Mononuclear cell (primary cell): ENCODE data around the gene DDX42. TPM values are rescaled to one million over a fixed set of nuclear protein-coding genes. Genes with fewer than 3 reads are reported as not detected.

ENCODE experiments used
- H3K27me3 ChIP-seq: 2 replicates; pipeline ENCODE4 v1.6.0; 2011; ENCODE audit warnings: low read length, control low read depth; ENCODE audit not compliant: insufficient read depth
- H3K4me1 ChIP-seq: 2 replicates; pipeline ENCODE4 v1.5.1; 2011; ENCODE audit warnings: mild to moderate bottlenecking, low read length, control low read depth; ENCODE audit not compliant: insufficient read depth
- H3K4me3 ChIP-seq: 2 replicates; pipeline ENCODE4 v1.5.1; 2011; ENCODE audit warnings: mild to moderate bottlenecking, low read length, moderate library complexity
- H3K9me3 ChIP-seq: 2 replicates; pipeline ENCODE4 v1.5.1; 2011; ENCODE audit warnings: low read depth, mild to moderate bottlenecking, control low read depth, low read length
- total RNA-seq: library from RNA; depleted of rRNA; stranded (reverse); fragments of >200 nt; gene quantifications from one replicate; pipeline ENCODE4 v1.2.3, GENCODE V29; 2012

Gene DDX42, protein sequence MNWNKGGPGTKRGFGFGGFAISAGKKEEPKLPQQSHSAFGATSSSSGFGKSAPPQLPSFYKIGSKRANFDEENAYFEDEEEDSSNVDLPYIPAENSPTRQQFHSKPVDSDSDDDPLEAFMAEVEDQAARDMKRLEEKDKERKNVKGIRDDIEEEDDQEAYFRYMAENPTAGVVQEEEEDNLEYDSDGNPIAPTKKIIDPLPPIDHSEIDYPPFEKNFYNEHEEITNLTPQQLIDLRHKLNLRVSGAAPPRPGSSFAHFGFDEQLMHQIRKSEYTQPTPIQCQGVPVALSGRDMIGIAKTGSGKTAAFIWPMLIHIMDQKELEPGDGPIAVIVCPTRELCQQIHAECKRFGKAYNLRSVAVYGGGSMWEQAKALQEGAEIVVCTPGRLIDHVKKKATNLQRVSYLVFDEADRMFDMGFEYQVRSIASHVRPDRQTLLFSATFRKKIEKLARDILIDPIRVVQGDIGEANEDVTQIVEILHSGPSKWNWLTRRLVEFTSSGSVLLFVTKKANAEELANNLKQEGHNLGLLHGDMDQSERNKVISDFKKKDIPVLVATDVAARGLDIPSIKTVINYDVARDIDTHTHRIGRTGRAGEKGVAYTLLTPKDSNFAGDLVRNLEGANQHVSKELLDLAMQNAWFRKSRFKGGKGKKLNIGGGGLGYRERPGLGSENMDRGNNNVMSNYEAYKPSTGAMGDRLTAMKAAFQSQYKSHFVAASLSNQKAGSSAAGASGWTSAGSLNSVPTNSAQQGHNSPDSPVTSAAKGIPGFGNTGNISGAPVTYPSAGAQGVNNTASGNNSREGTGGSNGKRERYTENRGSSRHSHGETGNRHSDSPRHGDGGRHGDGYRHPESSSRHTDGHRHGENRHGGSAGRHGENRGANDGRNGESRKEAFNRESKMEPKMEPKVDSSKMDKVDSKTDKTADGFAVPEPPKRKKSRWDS
- total RNA-seq: 112 TPM

DNA sequence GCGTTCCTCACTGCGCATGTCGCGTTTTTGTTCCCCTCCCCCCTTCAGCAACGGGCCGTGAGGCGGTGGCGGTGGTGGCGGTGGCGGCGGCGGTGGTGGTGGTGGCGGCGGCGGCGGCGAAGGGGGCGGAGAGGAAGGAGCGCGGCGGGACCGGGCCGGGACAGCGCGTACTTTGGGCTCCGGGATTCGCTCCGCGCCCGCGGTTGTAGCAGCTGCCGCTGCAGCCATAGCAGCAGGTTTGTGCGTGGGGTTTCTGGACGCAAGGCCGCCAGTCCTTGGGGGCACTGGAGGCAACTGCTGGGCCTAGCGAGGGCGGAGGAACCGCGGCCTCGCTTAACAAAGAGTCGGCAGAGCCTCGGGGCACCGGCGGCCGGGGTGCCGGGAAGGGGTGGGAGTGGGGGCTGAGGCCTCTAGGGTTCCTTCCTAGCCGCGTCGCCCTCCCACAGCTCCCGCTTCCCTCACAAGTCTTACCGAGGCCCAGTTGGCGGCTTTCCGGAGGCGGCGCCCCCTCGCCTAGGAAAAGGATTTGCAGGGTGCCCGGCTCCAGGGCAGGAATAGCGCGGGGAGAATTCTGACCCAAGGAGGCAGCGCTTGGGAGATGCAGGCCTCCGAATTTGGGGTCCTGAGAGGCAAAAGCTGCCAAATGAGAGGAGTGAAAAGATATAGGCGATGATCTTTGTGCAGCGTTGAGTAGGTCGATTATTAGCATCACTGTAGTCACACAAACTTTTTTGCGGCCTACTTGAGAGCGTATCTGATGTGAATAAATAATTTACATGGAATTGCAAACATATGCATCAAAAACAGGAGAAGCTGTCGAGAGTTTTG, at the start of gene DDX42:
DDX42 (plus strand) TSS at position 30 of the 828 bp plus-strand sequence. CDS start 12,880 bp downstream, outside the sequence.
- peak within 1 kb of the TSS; percentile 92 for H3K4me3 ChIP-seq
- no peaks in the 10 kb centered on the region for H3K9me3 ChIP-seq
- no peaks in the 10 kb centered on the region for H3K27me3 ChIP-seq
- peaks cover 59% of the 10 kb centered on the region for H3K4me1 ChIP-seq

DNA sequence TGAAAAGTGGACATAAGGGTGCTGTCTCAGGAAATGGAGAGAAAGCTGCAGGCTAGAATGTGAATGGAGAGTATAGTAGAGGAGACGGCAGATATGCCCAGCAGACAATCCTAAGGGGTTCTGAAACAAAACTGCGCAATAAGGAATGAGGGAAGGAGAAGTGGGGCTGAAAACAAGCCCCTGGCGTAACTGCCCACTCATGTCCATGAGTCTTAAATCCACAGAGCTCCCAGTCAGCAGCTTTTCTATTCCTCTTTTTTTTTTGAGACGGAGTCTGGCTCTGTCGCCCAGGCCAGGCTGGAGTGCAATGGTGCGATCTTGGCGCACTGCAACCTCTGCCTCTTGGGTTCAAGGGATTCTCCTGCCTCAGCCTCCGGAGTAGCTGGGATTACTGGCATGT, 38.3 kb upstream of the DDX42 start:
- Histone ChIP-seq H3K4me3 (no peak overlapping the region), H3K27me3 (no peaks in the 10 kb centered on the region), H3K4me1 (peaks cover 7% of the 10 kb centered on the region), H3K9me3 (no peaks in the 10 kb centered on the region)

DNA sequence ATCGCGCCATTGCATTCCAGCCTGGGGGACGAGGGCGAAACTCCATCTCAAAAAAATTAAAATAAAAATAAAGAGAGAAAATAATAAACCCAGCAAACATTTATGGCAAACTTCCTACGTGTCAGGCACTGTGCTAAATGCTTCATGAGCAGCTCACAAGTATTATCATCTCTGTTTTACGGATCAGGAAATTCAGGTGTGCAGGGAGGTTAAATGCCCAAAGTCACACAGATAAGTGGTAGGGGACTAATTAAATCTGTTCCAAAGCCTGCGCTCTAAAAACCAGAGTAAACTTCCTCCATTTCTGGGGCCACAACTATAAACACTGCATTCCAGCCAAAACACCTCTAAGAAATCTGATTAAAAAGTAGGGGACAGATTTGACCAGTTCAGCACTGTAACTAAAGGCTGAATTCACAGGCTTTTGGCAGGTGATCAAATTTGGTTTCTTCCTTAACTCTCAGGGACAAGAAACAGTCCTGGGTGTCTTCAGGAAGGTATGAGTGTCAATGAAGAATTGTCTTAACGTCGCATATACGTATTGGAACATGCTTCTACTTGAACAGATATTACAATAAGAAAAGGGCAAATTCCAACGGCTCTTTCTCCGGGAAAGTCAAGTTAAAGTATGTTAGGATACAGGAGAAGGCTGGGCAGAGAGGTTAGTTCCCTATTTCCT, 33.4 kb upstream of the DDX42 start:
- Histone ChIP-seq H3K27me3 (no peaks in the 10 kb centered on the region), H3K9me3 (no peaks in the 10 kb centered on the region), H3K4me1 (peaks cover 26% of the 10 kb centered on the region), H3K4me3 (peak overlapping the region; percentile 89)

DNA sequence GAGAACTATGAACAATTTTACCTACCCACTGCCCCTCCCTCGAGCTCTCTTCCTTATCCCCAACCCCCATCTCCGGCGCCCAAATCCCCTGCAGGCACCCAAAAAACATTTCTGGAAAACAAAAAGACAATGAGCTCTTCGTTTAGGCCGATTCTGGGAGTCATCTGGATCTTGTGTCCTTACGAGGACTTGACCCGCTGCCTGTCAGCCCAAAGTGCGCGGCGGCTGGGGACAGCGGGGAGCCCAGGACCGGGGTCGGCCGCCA, 32.9 kb upstream of the DDX42 start:
- Histone ChIP-seq H3K4me3 (peak overlapping the region; percentile 89), H3K9me3 (no peaks in the 10 kb centered on the region), H3K27me3 (no peaks in the 10 kb centered on the region), H3K4me1 (peaks cover 26% of the 10 kb centered on the region)

DNA sequence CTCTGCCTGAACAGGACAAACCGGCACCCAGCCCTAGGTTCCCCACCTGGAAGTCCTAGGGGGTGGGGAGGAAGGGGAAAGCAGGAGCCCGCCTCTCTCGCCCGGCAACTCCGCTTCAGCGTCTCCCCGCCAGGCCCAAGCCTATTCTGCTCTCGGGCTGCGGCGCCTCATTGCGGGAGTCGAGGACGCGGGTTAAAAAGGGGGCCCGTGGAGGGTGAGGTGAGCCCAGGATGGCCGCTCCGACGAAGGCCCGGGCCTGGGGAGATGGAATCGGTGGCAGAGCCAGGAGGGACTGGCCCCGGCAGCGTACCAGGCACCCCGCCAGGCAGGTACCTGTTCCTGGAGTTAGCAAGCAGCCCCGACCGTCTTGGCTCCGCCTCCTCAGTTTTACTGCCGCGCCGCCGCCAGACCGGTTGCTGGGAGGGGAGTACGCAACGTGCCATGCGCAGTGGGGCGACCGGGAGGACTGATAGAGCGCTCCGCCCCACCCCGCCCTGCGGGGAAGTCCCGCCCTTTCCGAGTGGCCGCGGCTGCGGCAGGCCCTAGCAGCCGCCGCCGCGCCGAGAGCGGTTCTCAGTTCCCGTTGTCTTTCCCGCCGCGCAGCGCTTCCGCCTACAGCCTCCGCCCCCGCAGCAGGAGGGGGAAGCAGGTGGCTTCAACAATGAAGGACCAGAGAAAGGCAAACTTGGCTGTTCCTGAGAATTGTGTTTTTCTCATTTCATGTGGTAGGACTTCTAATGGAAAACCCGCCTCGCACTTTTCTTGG, 32.4 kb upstream of the DDX42 start, which contains the start of gene STRADA:
STRADA (minus strand) TSS at position 392 of the 766 bp plus-strand sequence. CDS start 13,430 bp downstream, outside the sequence.
- H3K4me1 ChIP-seq: peaks cover 28% of the 10 kb centered on the region
- H3K4me3 ChIP-seq: peak within 1 kb of the TSS; percentile 89
- H3K27me3 ChIP-seq: no peaks in the 10 kb centered on the region
- H3K9me3 ChIP-seq: no peaks in the 10 kb centered on the region

DNA sequence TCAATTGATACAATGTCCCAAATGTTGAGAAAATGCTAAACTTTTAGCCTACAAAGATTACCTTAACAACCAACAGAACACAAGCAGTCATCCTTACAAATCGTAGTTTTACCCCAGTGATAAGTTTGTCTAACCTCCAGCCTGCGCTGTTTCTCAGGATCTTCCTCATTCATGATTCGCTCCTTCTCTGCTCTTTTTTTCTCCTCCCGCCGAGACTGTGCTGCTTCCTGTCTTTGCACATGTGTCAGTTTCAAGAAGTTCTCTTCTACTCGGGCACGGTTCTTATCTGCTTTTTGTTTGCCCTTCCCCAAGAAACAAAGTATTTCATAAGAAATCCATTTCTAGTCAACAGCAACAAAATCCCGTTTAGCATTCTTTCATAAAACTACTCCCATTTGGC, 22.2 kb upstream of the DDX42 start:
- Histone ChIP-seq H3K4me3 (no peak overlapping the region), H3K4me1 (peaks cover 29% of the 10 kb centered on the region), H3K27me3 (no peaks in the 10 kb centered on the region), H3K9me3 (no peaks in the 10 kb centered on the region)

DNA sequence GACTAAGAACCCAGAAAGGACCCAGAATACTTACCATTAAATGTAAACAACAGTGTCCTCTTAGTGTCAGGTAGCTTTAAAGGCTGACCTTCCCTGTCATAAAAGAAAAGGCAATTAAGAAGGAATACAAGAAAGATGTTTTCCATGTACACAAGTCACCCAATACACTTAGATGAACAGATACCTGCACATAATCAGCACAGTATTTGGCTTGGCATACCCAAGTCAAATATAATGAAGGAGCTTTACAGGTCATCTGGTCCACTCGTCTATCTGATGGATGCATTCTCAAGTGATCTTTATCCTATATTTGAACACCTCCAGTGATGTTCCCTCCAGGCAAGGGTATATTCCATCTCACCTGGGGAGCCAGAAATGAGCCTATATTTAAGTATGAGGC, 21.3 kb upstream of the DDX42 start:
- Histone ChIP-seq H3K9me3 (no peaks in the 10 kb centered on the region), H3K27me3 (no peaks in the 10 kb centered on the region), H3K4me1 (peaks cover 37% of the 10 kb centered on the region), H3K4me3 (no peak overlapping the region)

DNA sequence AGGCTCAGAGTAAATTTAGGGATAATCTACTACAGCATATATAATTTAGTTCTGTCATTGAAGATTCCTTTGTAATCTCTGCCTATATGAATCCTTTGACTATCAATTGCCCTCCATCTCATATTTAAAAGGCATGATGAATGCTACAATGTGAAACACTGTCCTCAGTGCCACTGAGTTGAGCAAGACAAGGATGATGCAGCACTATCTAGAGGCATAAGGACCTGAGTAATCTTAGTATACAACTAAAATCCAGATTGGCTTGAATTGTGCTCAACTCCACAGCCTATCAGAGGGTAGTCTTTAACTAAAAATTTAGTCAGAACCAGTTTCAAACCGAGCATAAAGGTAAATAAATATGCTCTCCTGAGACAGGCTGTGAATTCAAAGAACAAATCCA, 20.8 kb upstream of the DDX42 start:
- peaks cover 39% of the 10 kb centered on the region for H3K4me1 ChIP-seq
- no peak overlapping the region for H3K4me3 ChIP-seq
- no peaks in the 10 kb centered on the region for H3K9me3 ChIP-seq
- no peaks in the 10 kb centered on the region for H3K27me3 ChIP-seq

DNA sequence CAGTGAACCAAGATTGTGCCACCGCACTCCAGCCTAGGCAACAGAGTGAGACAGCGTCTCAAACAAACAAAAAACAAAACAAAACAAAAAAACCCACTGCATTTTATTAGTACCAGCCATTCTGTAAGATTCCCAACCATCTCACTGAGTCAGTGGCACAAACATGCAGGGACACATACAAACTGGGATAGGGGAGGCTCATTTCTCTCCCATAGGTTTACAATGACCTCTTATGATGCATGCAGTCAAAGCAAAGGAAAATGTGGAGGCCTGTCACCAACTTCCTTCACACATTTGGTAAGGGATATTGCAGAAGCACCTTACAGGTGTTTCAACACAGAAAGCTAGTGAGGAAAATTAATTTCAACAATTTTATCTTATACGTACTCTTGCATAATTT, 19.9 kb upstream of the DDX42 start:
- H3K4me3 ChIP-seq: no peak overlapping the region
- peaks cover 39% of the 10 kb centered on the region for H3K4me1 ChIP-seq
- H3K27me3 ChIP-seq: no peaks in the 10 kb centered on the region
- no peaks in the 10 kb centered on the region for H3K9me3 ChIP-seq

DNA sequence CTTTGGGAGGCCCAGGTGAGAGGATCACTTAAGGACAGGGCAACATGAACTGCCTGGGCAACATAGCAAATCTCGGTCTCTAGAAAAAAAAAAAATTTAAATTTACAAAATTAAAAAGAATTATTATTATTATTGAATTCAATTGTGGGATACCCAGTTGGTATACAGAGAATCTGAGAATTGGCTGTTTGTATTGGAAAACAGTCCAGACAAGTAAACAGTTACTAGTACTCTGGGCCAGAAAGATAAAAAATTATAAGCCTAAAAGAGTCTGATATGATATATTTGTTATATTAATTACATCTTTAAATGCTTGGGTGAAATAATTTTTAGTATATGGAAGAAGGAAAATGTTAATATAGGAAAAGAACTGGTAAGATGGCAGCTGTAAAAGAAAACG, 15.5 kb upstream of the DDX42 start:
- H3K4me3 ChIP-seq: no peak overlapping the region
- no peaks in the 10 kb centered on the region for H3K27me3 ChIP-seq
- peaks cover 44% of the 10 kb centered on the region for H3K4me1 ChIP-seq
- no peaks in the 10 kb centered on the region for H3K9me3 ChIP-seq

DNA sequence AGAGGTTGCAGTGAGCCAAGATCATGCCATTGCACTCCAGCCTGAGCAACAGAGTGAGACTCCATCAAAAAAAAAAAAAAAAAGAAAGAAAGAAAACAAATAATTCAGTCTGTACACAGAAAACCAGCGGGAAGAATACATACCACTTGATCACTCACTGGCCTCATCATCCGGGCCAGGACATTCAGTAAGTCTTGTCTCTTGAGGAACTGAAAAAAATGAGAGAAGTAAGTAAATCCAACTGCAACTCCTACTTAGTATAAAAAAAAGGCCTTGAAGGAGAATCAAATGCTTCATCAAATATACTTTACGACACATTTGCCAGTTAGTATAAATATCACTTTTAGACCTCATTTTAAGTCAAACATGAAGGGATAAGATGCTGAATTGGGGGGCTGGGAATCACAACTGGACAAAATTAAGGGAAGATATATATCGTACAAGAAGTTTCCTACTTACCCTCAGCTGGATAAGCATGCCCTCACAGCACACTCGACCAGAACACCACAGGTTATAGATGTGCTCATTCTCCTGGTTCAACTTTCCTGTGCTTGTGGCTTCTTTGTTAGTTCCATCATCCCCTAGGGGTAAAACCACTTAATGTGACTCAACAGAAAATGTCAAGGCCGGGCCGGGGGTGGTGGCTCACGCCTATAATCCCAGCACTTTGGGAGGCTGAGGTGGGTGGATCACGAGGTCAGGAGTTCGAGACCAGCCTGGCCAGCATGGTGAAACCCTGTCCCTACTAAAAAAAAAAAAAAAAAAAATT, 13.0 kb upstream of the DDX42 start:
- H3K4me3 ChIP-seq: no peak overlapping the region
- H3K27me3 ChIP-seq: no peaks in the 10 kb centered on the region
- H3K9me3 ChIP-seq: no peaks in the 10 kb centered on the region
- H3K4me1 ChIP-seq: peaks cover 40% of the 10 kb centered on the region

DNA sequence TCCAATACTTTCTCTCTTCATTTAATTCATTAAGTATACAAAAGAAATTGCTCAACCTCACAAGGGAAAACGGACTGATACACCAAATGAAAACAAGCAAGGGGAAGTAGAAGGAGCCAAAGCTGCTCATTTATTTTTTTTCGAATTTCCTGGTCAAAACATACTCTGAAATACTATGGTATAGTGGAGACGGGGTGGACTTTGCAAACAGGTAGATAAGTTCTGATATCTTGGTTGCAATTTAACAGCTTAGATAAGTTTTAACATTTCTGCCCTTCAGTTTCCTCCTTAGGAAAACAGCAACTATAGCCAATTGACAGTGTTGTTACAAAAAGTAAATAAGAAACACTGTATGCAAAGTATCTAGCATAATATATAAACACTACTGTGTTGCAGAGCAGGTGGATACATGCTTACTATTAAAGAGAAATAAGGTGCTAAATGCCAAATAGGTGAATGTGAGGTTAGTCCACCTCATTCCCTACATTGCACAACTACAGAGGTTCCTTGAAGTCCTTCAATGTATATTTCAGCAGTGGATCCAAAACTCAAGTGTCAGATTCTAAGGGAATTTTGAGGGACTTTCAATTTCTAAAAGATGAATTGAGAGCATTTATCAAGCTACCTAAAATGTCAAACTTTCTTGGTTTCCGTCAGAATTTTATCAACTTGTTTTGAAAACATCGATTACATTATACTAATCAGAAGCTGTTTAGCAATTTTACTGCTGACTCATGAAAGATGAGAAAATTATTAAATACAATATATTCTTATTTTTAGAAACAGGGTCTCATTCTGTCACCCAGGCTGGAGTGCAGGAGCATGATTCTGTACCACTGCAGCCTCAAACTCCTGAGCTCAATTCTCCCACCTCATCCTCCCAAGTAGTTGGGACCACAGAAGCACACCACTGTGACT, 11.6 kb upstream of the DDX42 start:
- H3K27me3 ChIP-seq: no peaks in the 10 kb centered on the region
- no peaks in the 10 kb centered on the region for H3K9me3 ChIP-seq
- no peak overlapping the region for H3K4me3 ChIP-seq
- peaks cover 33% of the 10 kb centered on the region for H3K4me1 ChIP-seq
